IPS-NIHi11 (cell line): ENCODE data around the gene PPP1R13B.

Source experiments
- DNase-seq: peaks from one replicate; pipeline ENCODE4 v3.0.0; 2012; ENCODE audit warnings: mixed read lengths, low spot score

Gene PPP1R13B

DNA sequence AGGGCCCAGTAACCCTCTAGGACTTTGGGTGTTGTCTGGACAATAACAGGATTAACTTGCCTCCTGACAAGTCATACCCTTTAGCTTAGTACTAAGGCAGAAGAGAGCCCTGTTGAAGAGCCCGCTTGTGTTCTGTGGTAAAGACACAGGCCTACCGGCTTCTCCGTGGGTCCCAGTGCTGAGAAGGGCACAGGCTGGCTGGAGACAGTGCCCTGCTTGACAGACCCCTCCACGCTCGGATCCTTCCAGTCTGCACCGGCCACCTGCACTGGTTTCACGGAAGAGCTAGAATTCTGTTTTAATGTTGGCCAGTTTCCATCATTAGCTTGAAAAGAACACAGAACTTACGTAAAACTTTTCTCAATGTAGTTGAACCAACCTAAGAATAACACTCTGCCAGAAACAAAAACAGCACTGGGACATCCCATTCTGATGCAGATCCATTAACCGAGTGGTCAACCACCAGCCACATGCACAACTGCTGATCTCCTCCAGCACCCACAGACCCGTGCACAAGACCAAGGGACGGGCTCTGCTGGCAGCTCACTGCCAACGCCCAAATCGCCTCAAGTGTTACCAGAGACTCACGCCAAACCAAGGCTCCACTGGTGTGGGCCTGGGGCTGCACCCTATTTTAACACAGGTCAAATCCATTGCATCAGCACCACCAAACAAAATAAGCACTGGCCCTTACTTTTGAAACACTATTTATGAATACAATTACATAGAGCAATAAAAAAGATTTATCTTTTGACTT lies 104.7 kb downstream of the PPP1R13B start:
- DNase-seq: no peak

GRCh38 chr14:103741876-103742275 lies 105.5 kb downstream of the PPP1R13B start:
- no peak for DNase-seq

DNA sequence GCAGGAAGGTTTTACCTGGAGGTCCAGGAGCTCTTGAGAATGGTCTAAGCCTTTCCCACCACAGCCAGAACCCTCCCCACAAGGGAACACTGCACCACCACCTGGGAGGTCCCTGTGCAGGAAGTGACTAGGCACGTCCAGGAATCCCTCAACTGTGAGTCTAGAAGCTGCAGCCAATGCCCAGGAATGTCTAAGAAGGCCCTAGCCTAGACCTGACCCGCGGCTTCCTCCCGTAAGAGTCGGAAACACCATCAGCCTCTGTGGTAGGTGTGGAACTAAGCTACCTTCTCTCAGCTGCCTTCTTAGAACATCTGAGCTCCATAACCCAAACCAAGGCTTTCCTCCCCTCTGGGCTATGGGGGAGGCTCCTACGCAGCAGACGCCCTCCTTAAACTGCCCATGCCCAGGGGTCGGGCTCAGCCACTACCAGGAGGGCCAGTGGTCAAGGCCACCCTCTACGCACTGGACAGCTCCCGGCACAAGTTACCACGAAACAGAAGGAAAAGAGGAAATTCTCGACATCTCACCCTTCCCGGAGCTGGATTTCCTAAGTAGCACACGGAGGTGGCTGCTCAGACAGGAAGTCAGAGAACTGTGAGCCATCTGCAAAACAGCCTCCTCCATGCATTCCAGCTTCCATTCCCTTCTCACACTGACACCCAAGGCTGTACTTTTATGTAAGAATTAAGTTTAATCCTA lies 106.2 kb downstream of the PPP1R13B start:
- no peak for DNase-seq

DNA sequence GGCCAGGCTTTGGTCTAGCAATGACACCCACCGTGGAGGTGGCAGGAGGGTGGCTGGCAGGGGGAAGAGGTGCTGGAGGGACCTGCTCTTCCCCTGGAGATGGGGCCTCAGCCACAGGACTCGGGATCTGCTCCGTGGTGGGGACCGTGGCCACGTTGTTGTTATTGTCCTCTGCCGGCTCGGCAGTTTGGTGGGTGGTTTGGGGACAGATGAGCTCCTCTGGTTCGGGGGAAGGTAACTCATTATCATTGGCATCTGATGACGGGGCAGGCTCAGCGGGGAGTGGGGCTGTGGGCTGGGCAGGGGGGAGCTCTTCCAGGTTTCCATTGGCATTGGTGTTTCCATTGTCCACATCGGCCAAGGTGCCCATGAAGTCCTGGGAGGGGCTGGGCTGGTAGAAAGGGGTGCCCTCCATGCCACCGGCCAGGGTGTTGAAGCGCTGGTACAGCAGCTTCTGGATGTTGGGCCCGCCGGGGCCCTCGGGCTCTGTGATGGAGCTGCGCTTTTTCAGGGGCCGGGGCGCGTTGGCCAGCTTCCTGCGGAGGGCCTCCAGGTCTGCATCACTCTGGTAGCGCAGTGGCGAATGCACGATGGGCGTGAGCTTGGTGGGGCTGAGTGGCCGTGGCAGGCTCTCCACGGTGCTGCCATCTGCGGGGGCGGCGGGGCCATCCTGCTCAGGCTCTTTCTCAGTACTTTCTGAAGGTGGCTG lies 107.4 kb downstream of the PPP1R13B start:
- DNase-seq: no peak

DNA sequence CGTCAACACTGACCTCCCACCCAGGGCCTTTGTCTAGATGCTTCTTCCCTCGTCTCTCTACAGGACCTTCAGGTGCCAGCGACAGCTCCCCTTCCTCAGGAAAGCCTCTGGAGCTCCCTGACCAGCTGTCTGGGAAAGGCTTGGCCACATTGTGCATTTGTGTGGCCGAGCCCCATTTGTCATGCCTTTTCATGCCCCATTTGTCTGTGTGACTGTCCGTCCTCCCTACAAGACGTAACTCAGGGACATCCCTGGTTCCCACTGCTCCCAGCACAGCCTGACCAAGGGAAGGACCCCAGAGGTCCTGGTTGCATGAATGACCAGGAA lies 107.9 kb downstream of the PPP1R13B start:
- DNase-seq: no peak

GRCh38 chr14:103738701-103739451 lies 108.5 kb downstream of the PPP1R13B start:
- no peak for DNase-seq

DNA sequence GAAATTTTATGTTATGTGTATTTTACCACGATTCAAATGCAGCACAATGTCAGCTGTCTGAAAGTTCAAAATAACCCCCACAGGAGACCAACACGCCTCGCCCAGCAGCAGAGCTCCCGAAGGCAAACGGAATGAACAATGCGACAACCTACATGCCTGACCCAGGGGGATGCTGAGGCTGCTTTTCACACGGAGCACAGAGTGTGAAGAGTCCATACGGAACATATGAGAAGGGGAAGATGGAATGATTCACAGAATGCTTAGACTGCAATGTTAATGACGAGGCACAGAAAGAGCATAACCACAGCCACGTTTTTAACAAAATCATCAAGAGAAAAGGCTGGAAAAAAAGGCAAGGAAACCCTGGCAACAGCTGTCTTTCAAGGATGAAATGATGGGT lies 109.2 kb downstream of the PPP1R13B start:
- DNase-seq: no peak

- DNase-seq: no peak
Measured at GRCh38 chr14:103737432-103738045, 109.8 kb downstream of the PPP1R13B start.

- no peak for DNase-seq
Measured at GRCh38 chr14:103736546-103737431, 110.6 kb downstream of the PPP1R13B start.

GRCh38 chr14:103735815-103736545 lies 111.4 kb downstream of the PPP1R13B start:
- DNase-seq: no peak

GRCh38 chr14:103735439-103735814 lies 111.9 kb downstream of the PPP1R13B start:
- no peak for DNase-seq

DNA sequence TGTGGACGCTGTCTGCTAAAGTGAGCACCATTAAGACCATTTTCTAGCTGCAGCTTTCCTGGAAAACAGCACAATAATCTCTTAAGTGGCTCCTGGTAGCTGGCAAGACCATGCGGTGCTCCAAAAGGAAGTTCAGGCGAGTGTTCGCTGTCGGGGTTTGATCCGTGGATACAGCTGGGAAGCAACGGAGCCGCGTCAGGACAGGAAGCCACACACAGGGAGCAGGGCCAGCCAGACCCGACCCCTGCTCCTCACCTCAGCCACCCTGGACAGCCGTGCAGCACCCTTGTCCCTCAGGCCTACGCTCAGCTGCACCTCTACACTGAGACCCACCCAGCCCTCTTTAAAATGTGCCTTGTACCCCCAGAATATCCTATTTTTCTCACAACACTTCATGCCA lies 112.4 kb downstream of the PPP1R13B start:
- no peak for DNase-seq

DNA sequence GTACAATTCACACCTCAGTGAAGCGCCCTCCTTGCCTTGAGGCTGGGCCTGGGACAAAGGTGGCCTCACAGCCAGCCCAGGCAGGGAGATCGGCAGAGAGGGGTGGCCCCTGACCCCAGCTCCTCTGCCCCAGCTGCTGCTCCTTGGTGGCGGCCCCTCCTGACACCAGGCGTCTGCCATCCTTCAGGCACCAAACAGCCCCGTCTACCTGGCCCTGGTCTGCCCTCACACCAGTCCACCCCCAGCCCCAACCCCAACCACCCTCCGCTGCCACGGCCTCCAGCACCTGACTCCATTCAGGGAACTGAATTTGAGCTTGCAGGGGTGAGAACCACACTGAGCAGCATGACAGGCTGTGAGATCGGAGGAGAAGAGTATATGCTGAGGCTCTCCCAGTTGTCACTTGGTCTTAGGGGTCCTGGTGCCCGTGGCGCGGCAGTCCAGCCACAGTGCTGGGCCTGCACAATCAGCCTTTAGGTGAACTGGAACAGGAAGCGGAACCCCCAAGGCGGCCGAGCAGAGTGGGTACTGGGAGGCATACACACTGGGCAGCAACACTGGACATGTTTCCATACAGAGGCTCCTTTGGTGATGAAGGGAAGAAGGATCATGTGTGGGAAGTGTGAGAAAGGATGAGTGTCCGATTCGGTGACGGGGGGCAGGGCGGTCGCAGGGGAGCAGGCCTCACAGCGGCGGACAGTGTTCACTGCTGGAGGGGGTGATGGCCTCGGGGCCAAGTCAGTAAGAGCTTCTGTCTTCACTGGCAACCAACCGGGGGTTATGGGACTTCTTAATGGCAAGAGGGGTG lies 113.1 kb downstream of the PPP1R13B start:
- DNase-seq: no peak

- no peak for DNase-seq
Measured at GRCh38 chr14:103733651-103734050, 113.7 kb downstream of the PPP1R13B start.

GRCh38 chr14:103732868-103733620 lies 114.3 kb downstream of the PPP1R13B start:
- no peak for DNase-seq

- DNase-seq: no peak
Measured at GRCh38 chr14:103731916-103732867, 115.2 kb downstream of the PPP1R13B start.

DNA sequence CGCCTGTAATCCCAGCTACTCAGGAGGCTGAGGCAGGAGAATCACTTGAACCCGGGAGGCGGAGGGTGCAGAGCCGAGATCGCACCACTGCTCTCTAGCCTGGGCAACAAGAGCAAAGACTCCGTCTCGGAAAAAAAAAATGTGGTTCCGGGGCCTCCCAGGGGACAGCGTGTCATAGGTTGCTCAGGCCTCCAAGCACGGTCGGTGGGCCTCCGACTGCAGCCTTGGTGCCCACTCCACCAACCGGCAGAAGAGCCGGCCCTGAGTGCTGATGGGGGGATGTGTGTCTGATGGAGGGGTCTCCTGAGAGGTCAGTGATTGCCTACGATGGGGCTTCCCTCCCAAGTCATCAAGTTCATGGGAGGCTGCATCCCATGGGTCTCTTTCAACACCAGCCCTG lies 115.9 kb downstream of the PPP1R13B start:
- DNase-seq: no peak
